ENCODE measurements around the gene TRPM5.

TRPM5 gene

GRCh38 chr11:2458321-2458720 is 14.0 kb upstream of the TRPM5 start:
- no peak for DNase-seq (ENCODE audit: low read depth in 2 of 2)

DNA sequence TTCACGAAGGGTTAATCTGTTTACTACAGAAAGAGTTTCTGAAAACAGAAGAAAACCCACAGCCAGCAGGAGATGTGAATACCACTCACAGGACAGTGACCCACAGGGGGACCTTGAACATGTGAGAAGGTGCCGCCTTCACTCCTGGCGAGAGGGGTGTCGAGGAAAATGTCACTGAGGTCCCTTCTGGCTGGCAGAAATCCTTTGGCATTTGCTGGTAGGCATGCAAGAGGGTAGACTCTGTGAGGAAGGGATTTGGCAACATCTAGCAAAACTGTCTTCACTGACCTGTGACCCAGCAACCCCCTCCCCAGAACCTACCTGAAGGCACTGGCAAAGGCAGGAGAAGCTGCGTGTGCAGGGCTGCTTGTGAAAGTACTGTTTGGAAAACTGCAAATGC is 9.1 kb upstream of the TRPM5 start:
- no peak for DNase-seq (ENCODE audit: low read depth in 2 of 2)

DNA sequence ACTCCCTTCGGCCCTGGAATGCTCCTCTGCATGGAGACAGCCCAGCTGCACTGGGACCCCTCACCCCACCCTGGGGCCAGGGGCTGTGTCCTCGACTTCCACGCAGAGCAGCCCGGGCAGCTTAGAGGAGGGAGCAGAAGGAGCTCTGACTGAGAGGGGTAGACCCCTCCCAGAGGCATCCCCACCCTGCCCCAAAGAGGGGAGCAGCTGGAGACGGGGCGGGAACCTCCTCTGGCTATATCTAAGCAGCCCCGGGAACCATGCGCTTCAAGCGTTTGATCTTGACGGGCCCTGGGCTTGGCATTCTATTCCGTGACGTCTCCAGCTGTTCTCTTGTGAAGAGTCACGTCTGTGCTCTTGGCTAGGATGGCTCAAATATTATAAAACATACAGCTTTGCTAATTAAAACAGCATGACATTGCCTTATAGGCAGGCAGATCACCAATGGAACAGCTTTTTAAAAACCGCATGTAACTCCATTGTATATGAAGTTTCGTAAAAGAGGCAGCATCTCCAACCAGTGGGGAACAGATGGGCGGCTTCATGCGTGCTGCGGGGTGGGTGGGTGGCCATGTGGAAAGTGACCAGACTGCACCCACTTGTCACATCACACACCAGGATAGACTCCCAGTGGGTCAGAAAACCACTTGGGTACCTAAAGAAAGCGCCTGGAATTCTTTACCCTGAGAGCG is 8.2 kb upstream of the TRPM5 start:
- peak; percentile 11 to 18 for DNase-seq (ENCODE audit: low read depth in 2 of 2)

- DNase-seq (ENCODE audit: low read depth in 2 of 2) = no peak
Observed at GRCh38 chr11:2451916-2452315, 7.6 kb upstream of the TRPM5 start.

DNA sequence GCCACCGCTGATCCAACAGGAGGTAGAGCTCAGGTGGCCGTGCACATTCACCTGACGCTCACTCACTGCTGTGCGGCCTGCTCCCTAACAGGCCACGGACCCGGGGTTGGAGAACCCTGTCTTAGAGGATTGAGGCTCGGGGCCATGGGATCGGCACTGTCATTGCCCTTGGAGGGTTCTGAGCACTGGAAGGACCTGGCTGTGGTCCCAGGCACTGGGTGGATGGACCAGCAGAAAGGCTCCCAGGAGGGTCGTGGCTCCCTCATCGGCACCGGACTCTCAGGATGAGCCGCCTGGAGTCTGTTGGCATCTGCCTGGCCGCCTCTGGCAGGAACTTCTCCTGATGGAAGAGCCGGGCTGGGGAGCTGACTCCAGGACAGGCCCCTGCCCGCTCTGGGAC is 7.0 kb upstream of the TRPM5 start:
- no peak for DNase-seq (ENCODE audit: low read depth in 2 of 2)

DNA sequence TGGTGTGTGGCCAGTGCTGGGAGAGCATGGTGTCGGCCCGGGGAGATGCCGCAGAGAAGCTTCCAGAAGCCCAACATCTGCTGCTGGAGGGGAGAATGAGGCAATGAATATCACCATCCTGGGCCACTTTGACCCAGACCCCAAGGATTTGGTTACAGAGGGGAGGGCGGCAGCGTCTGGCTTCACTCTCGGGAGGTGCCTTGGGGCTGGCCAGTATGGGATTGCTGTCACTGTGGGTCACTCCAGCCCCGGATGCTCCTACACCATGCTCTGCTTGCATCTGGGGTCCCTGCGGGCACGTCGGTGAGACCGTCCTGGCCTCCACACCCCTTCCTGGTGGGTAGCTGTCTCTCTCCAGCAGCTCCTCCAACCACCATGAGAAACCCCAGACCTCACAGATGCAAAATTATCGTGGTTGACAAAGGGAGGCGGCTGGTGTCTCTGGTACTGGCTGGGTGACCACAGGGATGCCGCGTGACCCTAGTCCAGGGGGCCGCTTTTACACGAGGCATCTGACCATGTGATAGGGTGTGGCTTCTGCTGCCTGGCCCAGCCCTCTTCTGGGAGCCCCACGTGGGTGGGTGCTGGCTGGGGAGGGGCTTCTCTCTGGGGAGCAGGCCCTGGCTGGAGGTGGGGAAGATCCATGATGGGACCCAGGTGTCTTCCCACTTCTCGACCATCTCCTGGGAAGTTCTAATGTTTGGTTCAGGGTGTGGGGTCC is 6.2 kb upstream of the TRPM5 start:
- no peak for DNase-seq (ENCODE audit: low read depth in 2 of 2)

- no peak for DNase-seq (ENCODE audit: low read depth in 2 of 2)
Observed at GRCh38 chr11:2449548-2450320, 5.4 kb upstream of the TRPM5 start.

DNA sequence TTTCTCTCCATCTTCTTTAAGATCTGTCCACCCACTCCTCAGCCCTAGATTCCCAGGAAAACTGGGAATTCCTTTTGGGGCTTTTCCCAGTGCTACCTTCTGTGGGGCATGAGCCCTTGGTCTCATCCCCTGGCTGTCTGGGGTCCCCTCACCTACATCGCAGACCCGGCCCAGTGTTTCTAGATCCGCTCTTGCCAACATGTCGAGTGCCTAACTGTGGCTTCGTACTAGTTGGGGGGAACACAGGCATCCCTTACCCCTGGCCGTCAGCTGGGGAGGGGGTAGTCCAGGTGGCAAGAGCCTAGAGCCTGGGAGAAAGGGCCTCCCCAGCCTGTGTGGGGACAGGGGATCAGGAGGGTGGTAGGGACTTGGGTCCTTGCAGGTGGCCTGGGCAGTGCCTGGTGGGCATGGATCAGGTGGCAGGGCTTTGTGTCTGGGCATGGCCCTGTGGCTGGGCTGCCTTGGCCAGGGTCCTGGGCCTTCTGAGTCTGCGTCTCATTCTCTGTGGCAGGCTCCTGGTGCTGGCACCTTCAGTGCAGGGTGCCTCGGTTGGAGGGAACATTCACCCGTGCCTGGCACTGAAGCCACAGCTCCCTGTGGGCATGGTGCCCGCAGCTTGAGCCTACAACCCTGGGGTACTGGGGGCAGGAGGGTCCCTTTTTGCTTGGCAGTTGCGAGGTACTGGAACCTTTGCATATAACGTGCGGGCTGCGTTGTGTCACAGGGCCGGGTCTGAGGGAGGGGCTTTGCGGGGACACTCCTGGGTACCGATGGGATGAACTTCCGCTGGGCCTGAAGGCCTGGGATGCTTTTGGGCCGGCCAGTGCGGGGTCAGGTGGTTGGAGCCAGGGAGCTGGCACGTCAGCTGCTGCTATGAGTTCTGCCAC is 4.6 kb upstream of the TRPM5 start:
- DNase-seq (ENCODE audit: low read depth in 2 of 2) = no peak

- DNase-seq (ENCODE audit: low read depth in 2 of 2) = no peak
Observed at GRCh38 chr11:2447951-2448650, 3.8 kb upstream of the TRPM5 start.

- no peak for DNase-seq (ENCODE audit: low read depth in 2 of 2)
Observed at GRCh38 chr11:2447253-2447950, 3.1 kb upstream of the TRPM5 start.

DNA sequence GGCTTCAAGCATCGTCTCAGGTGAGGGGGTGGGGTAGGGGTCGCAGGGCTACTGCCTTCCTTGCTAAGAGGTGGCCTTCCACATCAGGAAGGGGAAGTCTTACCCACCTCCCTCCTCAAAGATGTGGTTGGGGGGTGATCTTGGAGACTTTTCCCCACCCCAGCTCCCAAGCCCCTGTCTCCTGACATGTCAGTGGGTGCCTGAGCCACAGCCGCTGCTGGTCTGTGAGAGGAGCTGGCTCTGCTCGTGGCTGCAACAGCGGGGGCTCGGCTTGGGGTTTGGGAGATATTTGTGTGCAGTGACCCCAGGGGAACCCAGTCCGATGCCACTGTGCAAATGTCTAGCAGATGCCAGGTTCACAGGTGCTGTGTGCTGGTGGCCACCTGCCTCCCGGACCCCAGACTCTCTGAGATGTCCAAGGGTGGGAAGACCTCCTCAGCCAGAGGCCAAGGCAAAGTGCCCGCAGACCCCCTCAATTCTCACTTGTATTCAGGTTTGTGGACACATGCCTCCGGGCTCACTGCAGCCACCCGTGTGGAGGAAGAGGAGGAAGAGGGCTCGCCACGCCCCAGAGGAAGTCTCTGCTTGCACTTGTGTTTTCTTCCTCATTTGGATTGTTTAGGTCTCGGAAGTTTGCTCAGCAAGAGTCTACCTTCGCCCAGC is 2.4 kb upstream of the TRPM5 start:
- DNase-seq (ENCODE audit: low read depth in 2 of 2) = no peak

DNA sequence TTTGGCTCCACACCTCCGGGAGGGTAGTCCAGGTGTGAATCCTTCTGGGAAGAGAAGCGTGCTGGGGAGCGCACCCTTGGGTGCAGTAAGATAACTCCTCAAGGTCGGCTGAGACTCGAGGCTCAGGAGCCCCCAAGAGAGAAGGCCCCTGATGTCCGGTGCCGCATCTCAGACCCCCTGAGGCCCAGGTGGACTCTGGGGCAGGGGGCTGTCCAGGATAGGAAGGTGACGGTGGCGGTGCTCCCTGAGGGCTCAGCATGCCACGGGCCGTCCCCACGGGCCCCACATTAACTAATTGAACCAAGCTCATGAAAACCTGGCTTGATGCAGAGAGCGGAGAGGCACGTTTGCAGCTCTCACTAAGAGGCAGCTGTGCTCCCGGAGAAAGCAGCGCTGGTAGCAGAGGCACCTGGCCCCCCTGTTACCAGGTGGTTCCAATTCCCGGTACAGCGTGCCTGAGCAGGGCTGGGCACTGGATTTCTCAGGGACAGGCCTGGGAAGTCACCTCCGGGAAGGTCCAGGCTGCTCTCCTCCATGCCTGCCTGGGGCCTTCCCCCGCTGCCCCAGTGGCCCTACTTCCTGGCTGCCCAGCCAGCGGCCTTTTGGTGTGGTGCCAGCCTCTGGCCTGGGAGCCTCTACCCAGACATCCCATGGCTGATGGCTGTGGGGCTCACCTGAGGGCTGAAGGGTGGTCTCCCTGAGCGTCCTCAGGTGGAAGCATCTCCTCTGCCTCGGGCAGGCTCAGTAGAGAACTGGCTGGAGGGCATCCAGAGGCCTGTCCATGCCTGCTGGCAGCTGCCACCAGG is 1.6 kb upstream of the TRPM5 start:
- no peak for DNase-seq (ENCODE audit: low read depth in 2 of 2)

- DNase-seq (ENCODE audit: low read depth in 2 of 2) = no peak
Observed at GRCh38 chr11:2444821-2445745, 769 bp upstream of the TRPM5 start, which contains the start of gene KCNQ1. TSS of gene KCNQ1 (plus strand) at chr11:2445008. CDS start at chr11:2445099, 91 bp downstream.

GRCh38 chr11:2443406-2443805 is 908 bp downstream of the TRPM5 start:
- no peak for DNase-seq (ENCODE audit: low read depth in 2 of 2)

- DNase-seq (ENCODE audit: low read depth in 2 of 2) = no peak
Observed at GRCh38 chr11:2442589-2442988, 1.7 kb downstream of the TRPM5 start.

DNA sequence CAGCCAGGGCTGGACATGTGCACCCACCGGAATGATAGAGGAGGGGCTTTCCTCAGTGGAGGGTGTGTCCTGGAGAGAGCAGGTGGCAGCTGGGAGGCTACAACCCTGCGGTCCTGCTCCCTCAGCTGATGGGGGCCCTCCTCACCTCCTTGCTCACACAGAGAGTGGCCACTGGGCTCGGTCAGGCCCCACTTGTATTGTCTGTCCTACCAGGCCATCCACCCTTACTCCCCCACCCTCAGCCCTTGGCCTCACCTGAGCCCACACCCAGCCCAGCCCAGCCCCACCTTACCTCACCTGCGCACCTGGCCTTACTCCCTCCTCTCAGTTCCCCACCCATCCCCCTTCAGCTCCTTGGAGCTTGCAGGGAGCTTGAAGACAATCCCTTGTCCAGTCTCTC is 3.1 kb downstream of the TRPM5 start:
- DNase-seq (ENCODE audit: low read depth in 2 of 2) = no peak

DNA sequence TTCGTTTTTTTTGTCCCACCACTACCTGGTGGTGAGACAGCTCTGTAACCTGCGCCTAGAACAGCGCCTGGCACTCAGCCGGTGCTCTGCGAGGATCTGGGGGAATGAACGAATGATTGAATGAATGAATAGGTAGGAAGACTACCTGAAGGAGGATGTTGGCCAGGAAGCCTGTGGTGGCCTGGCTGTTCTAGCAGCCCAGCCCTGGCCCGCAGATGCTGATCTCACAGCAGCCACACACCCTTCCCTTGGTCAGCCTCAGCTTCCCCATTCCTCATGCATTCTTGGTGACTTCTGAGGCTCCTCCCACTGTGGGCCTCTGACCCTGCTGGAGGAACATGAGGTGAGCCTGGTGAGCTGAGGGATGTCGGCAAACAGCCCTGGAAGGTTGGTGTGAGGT is 3.7 kb downstream of the TRPM5 start:
- DNase-seq (ENCODE audit: low read depth in 2 of 2) = no peak

DNA sequence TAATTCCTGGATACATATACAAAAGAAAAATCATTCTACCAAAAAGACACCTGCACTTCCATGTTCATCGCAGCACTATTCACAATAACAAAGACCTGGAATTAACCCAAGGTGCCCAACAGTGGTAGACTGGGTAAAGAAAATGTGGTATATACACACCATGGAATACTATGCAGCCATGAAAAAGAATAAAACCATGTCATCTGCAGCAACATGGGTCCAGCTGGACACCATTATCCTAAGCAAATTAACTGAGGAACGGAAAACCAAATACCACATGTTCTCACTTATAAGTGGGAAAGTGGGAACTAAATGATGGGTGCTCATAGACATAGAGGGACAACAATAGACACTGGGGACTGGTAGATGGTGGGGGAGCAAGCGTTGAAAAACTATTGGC is 4.5 kb downstream of the TRPM5 start:
- DNase-seq (ENCODE audit: low read depth in 2 of 2) = no peak

Measured in fibroblast of skin of left biceps (primary cell).